ENCODE measurements around the gene ABLIM1. TPM values are rescaled to one million over a fixed set of nuclear protein-coding genes. Genes with fewer than 3 reads are reported as not detected.

The ABLIM1 gene
- total and polyA plus RNA-seq, 8 donors: 28.1 to 276 (median 92.9) TPM

DNA sequence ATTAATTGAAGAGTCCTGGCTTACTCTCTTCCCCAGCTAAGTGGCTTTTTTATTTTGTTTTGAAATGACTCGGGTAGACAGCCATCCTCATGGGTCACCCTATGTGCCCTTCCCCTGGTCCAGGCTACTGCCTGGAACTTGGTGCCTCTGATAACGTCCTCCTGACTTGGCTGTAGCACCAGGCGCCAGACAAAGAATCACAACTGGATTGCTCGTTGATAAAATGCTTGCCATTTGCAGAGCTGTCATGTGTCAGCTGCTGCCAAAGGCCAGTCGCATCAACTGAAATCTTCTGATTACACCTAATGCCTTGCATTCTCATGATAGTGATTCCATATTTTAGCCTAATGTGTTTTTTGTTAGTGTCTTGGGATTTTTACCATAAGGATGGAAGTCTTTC, 27.4 kb upstream of the ABLIM1 start:
- TF ChIP-seq, protein P1, sequence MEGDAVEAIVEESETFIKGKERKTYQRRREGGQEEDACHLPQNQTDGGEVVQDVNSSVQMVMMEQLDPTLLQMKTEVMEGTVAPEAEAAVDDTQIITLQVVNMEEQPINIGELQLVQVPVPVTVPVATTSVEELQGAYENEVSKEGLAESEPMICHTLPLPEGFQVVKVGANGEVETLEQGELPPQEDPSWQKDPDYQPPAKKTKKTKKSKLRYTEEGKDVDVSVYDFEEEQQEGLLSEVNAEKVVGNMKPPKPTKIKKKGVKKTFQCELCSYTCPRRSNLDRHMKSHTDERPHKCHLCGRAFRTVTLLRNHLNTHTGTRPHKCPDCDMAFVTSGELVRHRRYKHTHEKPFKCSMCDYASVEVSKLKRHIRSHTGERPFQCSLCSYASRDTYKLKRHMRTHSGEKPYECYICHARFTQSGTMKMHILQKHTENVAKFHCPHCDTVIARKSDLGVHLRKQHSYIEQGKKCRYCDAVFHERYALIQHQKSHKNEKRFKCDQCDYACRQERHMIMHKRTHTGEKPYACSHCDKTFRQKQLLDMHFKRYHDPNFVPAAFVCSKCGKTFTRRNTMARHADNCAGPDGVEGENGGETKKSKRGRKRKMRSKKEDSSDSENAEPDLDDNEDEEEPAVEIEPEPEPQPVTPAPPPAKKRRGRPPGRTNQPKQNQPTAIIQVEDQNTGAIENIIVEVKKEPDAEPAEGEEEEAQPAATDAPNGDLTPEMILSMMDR (IDR thresholded peaks at IDR 0.05): no peak
- TF ChIP-seq POLR2A (IDR thresholded peaks at IDR 0.05): no peak
- H3K27me3 ChIP-seq: no peaks in the 10 kb centered on the region
- intact Hi-C loops (cut with DNase I; ENCODE audit: low total_unique reads): no loop called here

DNA sequence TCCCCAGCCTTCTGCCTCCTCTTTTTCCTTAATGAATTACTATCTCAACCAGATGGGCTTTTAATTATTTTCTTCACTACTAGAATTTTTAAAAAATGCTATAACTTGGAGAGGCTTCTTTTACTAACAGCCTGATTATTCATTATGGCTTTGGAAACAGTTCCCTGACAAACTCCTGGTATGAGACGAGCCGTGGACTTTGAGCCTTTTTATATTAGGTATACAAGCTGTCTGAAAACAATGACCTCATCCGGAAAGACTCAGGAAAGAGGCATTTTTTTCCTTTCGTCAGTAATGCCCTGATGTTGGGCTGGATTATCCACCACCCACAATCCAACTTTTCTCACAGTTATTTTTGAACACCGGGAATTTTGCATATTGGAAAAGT, 26.7 kb upstream of the ABLIM1 start:
- H3K27me3 ChIP-seq: no peaks in the 10 kb centered on the region
- 11 to 19% (median 14%) methylated on average over 5 of the region's 5 CpGs for WGBS, 5 donors
- peaks cover 24 to 64% (median 41%) of the 10 kb centered on the region in 4 donors for H3K4me1 ChIP-seq
- H3K4me3 ChIP-seq: peak overlapping the region in 2 of 4 donors; percentile 11 to 33
- peak in 1 of 2 donors; percentile 92 for DNase-seq
- no peaks in the 10 kb centered on the region for H3K36me3 ChIP-seq
- intact Hi-C loops (cut with DNase I; ENCODE audit: low total_unique reads): no loop called here
- peak overlapping the region in 4 of 5 donors; percentile 74 to 89 (median 80) for H3K27ac ChIP-seq
- TF ChIP-seq EP300 (IDR thresholded peaks at IDR 0.05) (no peak), POLR2AphosphoS5 (IDR thresholded peaks at IDR 0.05) (peak in 2 of 3 donors; percentile 28 to 43), POLR2A (IDR thresholded peaks at IDR 0.05) (no peak)
- TF ChIP-seq, protein P1 (IDR thresholded peaks at IDR 0.05): no peak
- no peaks in the 10 kb centered on the region for H3K9me3 ChIP-seq

More for the DNA sequence above, 27.4 kb upstream of the ABLIM1 start:
- H3K4me3 ChIP-seq: no peak overlapping the region
- 32 to 44% (median 38%) methylated on average over 5 of the region's 5 CpGs for WGBS, 5 donors
- H3K4me1 ChIP-seq: peaks cover 24 to 64% (median 41%) of the 10 kb centered on the region in 4 donors
- no peaks in the 10 kb centered on the region for H3K9me3 ChIP-seq
- peak in 1 of 2 donors; percentile 37 for DNase-seq
- H3K36me3 ChIP-seq: no peaks in the 10 kb centered on the region
- peak overlapping the region; percentile 51 to 89 (median 80) for H3K27ac ChIP-seq

DNA sequence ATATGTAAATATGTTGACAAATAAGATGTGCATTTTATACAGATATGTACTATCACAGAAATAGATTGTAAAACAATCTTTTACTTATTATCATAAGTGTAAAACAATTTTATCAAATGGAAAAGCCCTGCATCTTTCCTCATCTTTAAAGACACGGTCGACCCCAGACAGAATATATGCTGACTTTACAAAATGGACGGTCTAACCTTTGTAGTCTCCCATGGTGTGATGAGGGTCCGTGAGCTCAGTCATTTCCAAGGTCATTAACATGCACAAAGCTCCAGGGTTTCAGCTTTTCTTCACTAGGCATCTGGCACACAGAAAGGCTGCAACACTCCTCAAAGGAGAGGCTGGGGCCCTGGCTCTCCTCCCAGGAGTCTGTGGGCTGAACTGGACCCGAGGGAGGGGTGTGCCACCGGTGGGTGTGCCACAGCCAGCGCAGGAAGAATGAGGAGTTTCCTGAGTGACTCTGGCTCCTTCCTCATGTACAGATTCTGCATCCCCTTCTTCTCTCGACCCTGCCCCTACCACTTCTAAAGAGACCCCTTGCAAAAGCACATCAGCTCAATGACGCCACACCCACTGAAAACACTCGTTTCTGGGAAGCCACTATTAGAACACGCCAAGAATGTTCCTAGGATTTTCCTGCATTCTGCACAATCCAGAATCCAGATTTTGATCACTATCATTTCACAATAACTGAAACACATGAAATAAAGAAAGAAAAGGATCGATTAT, 26.2 kb upstream of the ABLIM1 start:
- peak overlapping the region; percentile 74 to 92 (median 81) for H3K27ac ChIP-seq
- peak; percentile 69 to 78 for DNase-seq
- intact Hi-C loops (cut with DNase I; ENCODE audit: low total_unique reads): no loop called here
- no peaks in the 10 kb centered on the region for H3K27me3 ChIP-seq
- H3K36me3 ChIP-seq: no peaks in the 10 kb centered on the region
- WGBS, 5 donors: 17 to 26% (median 25%) methylated on average over 12 of the region's 12 CpGs
- TF ChIP-seq, protein P1 (IDR thresholded peaks at IDR 0.05): no peak
- TF ChIP-seq POLR2AphosphoS5 (IDR thresholded peaks at IDR 0.05): peak in 1 of 3 donors; percentile 2
- peaks cover 24 to 66% (median 41%) of the 10 kb centered on the region in 4 donors for H3K4me1 ChIP-seq
- H3K9me3 ChIP-seq: no peaks in the 10 kb centered on the region
- H3K4me3 ChIP-seq: peak overlapping the region in 3 of 4 donors; percentile 9 to 33 (median 11)

DNA sequence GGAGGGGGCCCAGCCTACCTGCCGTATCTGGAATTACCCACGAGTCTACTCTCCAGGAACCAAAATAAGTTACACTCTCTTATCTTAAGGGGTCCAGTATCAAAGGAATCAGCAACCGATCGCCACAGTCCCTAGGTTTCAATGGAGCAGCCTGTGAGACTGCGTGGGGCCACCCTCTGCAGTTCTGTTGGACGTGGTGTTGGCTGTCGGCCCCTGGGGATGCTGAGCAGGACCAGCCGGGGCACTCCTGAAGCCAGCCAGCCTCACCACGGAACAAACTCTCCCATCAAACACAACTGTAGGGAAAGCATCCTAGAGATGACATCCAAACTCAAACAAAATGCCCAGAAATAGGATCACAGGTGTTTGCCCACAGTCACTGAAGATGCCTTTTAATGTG, 25.5 kb upstream of the ABLIM1 start:
- no peak for DNase-seq
- H3K9me3 ChIP-seq: no peaks in the 10 kb centered on the region
- peak overlapping the region; percentile 4 to 33 (median 17) for H3K4me3 ChIP-seq
- TF ChIP-seq POLR2A (IDR thresholded peaks at IDR 0.05): no peak
- TF ChIP-seq, protein P1 (IDR thresholded peaks at IDR 0.05): no peak
- no peak for TF ChIP-seq EP300 (IDR thresholded peaks at IDR 0.05)
- TF ChIP-seq POLR2AphosphoS5 (IDR thresholded peaks at IDR 0.05): no peak
- intact Hi-C loops (cut with DNase I; ENCODE audit: low total_unique reads): no loop called here
- WGBS, 5 donors: 32 to 54% (median 50%) methylated on average over 9 of the region's 9 CpGs
- H3K27ac ChIP-seq: peak overlapping the region; percentile 54 to 89 (median 80)
- H3K4me1 ChIP-seq: peaks cover 24 to 73% (median 43%) of the 10 kb centered on the region in 4 donors
- no peaks in the 10 kb centered on the region for H3K27me3 ChIP-seq
- no peaks in the 10 kb centered on the region for H3K36me3 ChIP-seq
